CD1c-positive myeloid dendritic cell (primary cell): ENCODE results near the gene C1orf53.
A peak's percentile ranks its signal among the peaks of the same experiment; 100 is the strongest.

Source experiments
- DNase-seq: peaks from one replicate; pipeline ENCODE4 v3.0.0-alpha.2; 2016; ENCODE audit errors: extremely low spot score

The C1orf53 gene

GRCh38 chr1:197907846-197908616, 5.6 kb downstream of the C1orf53 start:
- DNase-seq, result no peak

DNA sequence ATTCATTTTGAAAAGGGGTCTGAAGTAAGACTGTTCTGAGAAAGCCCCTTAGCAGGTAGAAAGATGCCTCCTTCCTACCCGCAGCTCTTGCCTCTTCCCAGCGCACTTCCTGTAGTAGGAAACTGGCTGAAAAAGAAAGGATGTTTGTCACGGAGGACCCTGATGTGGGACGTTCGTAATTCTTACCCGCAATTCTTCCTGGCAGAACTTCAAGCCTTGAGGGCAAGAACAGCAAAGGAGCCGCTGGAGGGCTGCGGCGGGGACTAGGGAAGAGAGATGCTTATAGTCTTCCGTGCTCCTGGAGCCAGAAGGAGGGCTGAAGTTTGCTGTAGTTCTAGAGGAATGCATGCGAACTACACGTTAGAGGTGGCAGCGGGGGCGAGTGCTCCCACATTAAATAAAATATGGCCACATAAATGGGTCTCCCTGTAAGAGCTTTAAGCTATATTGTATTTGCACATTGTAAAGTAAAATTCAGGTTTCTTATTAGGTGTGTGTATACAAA, 6.3 kb downstream of the C1orf53 start:
- no peak for DNase-seq

DNA sequence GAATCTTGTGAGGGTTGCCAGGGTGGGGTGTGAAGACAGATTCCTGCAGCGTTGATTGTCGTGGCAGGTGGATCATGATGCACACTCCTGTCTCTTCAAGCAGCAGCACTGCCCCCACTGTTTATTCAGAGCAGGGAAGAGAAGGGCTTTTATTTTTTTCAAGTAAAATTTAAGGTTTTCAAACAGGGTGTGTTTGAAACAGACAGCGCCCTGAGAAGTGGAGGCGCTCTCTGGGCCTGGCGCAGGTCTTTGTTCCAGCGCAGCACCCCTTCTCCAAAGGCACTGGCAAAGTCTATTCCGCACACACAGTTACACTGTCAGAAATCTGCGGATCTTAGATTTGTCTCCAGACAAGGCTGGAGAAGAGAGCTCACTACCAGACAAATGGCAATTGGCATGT, 7.0 kb downstream of the C1orf53 start:
- no peak for DNase-seq

GRCh38 chr1:197910120-197910991, 7.9 kb downstream of the C1orf53 start:
- DNase-seq, result no peak

GRCh38 chr1:197911111-197911856, 8.9 kb downstream of the C1orf53 start:
- DNase-seq, result no peak

DNA sequence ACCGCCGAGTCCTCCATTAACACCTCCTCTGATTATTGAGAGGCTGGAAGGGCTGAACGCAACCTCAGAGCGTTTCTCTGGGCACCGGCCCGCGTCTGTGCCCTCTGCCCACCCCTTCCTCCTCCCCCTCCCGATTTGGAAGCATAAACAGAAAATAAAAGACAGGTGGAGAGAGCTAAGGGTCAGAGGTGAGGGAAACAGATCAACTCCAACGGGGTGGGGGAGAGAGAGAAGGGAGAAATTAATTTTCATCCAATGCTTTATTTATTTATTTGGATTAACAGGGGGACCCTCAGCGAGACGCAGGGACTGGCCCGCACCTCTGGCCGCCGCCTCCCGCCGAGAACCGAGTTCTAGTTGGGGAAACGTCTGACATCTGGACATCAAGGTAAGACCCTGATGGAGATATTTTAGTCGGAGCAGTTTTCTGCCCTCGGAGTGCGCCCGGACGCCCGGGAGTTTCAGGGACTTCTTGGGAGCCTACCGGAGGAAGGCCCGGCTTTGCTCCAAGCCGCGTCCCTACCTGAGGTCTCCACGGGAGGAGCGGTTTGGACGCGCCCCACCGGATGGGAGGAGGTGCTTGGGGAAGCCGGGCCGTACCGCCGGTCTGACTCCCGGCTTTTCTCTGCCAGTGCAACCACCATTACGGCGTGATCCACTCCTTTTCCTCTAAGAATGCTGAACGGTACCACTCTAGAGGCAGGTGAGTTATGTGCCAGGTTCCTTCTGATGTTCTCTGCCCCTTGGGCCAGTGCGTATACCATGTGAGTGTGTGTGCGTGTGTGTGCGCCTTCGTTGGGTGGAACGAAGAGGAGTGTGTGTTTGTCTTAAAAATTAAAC, 9.6 kb downstream of the C1orf53 start:
- DNase-seq, result no peak

GRCh38 chr1:197912739-197913494, 10.5 kb downstream of the C1orf53 start:
- no peak for DNase-seq

- no peak for DNase-seq
These were observed 11.3 kb downstream of the C1orf53 start for GRCh38 chr1:197913495-197914276.

DNA sequence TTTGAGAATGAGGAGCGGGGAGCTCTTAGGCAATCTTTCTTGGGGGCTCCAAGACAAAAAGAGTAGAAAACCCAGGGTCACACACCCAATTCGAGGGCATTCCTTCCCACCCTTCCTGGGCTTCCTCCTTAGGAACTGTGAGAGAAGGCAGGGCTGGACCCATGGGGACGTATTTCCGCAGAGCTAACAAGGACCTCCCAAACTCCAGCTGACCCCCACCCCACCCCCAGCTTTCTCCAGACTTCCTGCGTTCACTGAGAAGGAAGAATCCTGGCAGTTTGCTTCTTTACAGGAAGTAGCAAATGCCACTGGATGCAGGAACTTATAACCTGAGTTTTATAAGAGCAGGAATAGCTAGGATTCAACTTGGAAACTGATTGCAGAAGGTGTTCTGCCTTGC, 12.1 kb downstream of the C1orf53 start:
- DNase-seq, result no peak

DNA sequence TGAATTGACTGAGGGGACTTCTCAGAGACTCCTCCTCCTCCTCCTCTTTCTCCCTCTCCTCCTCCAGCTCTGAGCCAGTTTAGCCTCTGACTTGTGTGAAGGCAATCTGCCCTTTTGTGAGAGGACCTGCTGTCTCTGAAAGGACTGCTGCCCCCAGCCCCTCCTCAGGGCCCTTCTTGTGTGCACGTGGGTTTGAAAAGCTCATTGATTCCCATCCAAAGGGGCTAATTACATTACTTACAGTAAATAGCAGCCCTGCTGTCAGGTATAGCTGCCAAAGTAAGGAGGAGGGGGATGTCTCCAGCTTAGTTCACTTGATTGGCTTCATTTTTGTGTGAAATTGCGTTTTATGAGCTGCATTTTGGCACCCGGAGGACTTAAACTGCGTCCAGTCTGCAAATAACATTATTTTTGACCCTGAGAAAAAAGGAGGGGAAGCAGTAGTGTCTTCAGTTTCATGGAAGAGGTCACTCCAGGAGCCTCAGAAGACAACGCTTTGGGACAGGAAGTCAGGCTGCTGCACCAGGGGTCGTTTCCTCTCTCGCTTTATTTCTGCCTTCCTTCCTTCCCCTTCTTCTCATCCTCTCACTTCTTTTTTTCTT, 12.9 kb downstream of the C1orf53 start:
- DNase-seq, result no peak

DNA sequence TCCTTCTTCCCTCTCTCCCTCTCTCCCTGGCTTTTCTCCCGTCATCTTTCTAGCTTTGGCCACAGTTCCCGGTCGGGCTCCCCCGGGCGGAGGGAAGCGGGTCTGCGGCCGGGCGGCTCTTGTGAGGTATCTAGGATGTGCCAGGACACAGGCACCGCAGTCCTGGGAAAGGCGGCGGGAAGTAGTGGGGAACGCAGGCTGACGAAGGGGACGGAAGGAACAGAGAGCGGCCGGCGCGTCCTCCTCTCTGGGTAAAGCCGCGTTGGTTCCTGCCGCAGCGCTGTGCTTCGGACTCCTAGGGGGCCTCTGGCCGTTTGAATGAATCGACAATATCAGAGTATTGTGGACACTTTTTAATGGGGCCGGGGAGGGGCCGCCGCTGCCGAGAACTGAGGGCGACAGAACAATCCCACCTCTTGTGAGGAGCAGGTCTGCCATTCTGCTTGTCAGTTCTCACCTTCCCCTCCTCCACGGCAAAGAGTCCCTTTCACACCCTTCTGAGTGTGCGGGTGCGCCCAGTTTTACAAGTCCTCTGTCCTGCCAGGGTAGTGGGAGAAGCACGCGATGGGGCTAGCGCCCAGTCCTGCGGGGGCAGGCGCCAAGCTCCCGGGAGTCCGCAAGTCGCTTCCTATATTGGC, 13.6 kb downstream of the C1orf53 start:
- peak; percentile 35 for DNase-seq

- no peak for DNase-seq
These were observed 14.1 kb downstream of the C1orf53 start for GRCh38 chr1:197916500-197916983.

GRCh38 chr1:197917805-197918651, 15.6 kb downstream of the C1orf53 start:
- DNase-seq, result peak; percentile 43

- no peak for DNase-seq
These were observed 16.4 kb downstream of the C1orf53 start for GRCh38 chr1:197918807-197919345.

DNA sequence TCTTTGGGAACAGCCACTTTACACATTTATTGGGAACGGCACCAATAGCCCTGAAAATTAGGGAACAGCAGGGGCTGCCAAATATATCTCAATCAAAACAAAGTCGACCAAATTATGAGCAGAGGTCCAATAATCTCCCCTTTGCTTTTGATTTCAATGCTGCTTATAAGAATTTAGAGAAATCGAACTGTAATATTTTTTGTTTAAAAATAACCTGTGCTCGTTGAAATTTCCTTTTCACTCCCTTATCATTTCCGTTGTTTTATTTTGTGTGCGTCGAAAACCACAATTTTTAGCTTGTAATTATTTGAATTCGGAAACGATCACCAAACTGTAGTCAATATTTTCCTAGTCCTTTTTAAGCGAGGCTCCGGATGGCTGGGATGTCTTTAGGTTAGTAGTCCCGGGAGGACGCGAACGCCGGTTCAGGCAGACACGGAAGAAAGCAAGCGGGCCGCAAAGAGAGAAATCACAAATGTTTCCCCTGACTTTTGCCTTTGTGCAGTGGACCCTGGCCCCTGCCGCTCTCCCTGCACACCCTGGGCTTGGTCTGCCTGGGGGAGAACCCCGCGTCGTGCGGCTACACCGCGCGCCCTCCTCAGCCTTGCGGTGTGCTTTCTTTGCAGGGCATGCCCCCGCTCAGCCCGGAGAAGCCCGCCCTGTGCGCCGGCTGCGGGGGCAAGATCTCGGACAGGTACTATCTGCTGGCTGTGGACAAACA, 17.1 kb downstream of the C1orf53 start:
- no peak for DNase-seq

GRCh38 chr1:197920067-197920396, 17.6 kb downstream of the C1orf53 start:
- DNase-seq, result no peak
